Subcutaneous adipose tissue (tissue), 4 donors: Measurements from ENCODE around the gene NPAS3. TPM values are rescaled to one million over a fixed set of nuclear protein-coding genes. Genes with fewer than 3 reads are reported as not detected.

Experiments
- total RNA-seq, 4 donors: library from RNA; depleted of rRNA; stranded (reverse); fragments of >200 nt; gene quantifications; one replicate each; pipeline ENCODE4 v1.1.0, GENCODE V29; 2016
- TF ChIP-seq, protein P1 (sequence below): fragments of 450-650 bp; IDR thresholded peaks from one replicate; pipeline ENCODE4 v1.5.1; 2016; ENCODE audit warnings: low read depth, mild to moderate bottlenecking, control low read depth, antibody characterized with exemption, moderate library complexity

Gene NPAS3
- total RNA-seq, 4 donors from 2014 or later = 0.51 to 1.3 (median 1.0) TPM

- TF ChIP-seq, protein P1, sequence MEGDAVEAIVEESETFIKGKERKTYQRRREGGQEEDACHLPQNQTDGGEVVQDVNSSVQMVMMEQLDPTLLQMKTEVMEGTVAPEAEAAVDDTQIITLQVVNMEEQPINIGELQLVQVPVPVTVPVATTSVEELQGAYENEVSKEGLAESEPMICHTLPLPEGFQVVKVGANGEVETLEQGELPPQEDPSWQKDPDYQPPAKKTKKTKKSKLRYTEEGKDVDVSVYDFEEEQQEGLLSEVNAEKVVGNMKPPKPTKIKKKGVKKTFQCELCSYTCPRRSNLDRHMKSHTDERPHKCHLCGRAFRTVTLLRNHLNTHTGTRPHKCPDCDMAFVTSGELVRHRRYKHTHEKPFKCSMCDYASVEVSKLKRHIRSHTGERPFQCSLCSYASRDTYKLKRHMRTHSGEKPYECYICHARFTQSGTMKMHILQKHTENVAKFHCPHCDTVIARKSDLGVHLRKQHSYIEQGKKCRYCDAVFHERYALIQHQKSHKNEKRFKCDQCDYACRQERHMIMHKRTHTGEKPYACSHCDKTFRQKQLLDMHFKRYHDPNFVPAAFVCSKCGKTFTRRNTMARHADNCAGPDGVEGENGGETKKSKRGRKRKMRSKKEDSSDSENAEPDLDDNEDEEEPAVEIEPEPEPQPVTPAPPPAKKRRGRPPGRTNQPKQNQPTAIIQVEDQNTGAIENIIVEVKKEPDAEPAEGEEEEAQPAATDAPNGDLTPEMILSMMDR = no peak
Observed at GRCh38 chr14:33218026-33218425, 279.3 kb downstream of the NPAS3 start.

- TF ChIP-seq, protein P1 = no peak
Observed at GRCh38 chr14:33219957-33220356, 281.3 kb downstream of the NPAS3 start.

GRCh38 chr14:33229269-33229929 is 290.7 kb downstream of the NPAS3 start:
- TF ChIP-seq, protein P1 = no peak

- TF ChIP-seq, protein P1 = no peak
Observed at GRCh38 chr14:33230021-33230420, 291.3 kb downstream of the NPAS3 start.

DNA sequence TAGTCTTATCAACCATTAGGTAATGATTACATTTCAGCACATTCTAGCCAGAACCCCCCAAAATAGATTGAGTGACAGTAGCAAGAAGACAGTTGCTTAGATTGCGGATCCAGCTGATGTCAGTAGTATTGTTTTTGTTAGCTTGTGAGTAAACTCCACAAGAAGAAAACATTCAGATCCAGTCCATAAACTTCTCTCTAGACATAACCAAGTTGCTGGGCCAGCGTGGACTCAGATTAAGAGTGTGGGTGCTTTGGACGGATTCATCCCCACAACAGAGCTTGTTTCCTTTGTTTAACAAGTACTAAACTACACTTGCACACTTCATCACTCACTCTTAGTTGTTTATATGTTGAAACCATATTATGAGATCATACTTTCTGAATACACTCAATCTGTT is 293.4 kb downstream of the NPAS3 start:
- TF ChIP-seq, protein P1 = no peak

GRCh38 chr14:33237115-33237740 is 298.5 kb downstream of the NPAS3 start:
- TF ChIP-seq, protein P1 = no peak

DNA sequence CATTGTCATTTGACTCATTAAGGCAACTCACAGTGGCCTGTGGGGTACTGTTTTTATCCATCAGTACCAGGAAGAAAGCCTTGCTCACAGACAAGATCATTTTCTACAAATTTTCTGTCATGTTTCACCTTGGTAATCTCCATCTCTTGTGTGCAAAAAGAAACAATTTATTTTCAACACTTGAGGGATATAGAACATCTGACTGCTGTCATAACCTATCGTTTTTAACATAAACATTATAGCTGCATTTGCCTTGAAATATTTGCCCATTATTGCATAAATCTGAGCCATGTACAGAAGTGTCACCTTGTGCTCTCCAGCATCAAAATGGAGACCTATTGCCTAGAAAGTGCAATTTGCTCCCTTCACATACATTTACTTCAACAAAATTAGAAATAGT is 300.8 kb downstream of the NPAS3 start:
- TF ChIP-seq, protein P1 = no peak
